ENCODE measurements around the gene DMC1. TPM values are rescaled to one million over a fixed set of nuclear protein-coding genes. Genes with fewer than 3 reads are reported as not detected.

Gene DMC1
- total and polyA plus RNA-seq, 2 of the 13 experiments (the other 11 are each of a cell fraction or from before 2014, with no cell fraction given): 0.82 TPM; not detected in 1

DNA sequence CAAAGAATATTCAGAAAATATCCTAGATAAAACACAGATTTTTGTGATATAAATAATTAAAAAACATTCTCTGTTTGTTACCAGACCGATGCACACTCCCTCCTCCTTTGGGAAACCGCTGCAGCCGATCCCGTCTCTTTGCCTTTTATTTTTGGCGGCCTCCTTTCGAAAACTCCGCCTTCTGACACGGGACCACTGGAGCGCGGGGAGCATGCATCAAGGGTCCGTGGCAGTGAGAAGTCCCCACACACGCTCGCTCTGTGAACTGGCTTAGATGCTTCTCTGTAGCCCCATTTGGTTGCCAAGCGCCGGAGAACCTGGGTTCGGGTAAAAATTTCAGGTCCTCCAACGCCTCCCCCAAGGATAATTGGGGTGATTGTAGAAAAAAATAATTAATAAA is 80.8 kb downstream of the DMC1 start (continued):
- TF ChIP-seq, protein P1, sequence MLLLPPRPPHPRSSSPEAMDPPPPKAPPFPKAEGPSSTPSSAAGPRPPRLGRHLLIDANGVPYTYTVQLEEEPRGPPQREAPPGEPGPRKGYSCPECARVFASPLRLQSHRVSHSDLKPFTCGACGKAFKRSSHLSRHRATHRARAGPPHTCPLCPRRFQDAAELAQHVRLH (CRISPR knock-in tag; IDR thresholded peaks at IDR 0.05; ENCODE audit: borderline replicate concordance, low read depth): no peak
- TF ChIP-seq, protein P2, sequence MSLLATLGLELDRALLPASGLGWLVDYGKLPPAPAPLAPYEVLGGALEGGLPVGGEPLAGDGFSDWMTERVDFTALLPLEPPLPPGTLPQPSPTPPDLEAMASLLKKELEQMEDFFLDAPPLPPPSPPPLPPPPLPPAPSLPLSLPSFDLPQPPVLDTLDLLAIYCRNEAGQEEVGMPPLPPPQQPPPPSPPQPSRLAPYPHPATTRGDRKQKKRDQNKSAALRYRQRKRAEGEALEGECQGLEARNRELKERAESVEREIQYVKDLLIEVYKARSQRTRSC (CRISPR knock-in tag; IDR thresholded peaks at IDR 0.05; ENCODE audit: low read depth): no peak
- TF ChIP-seq ZNF460 (CRISPR knock-in tag; IDR thresholded peaks at IDR 0.05; ENCODE audit: borderline replicate concordance) (no peak), SRY (CRISPR knock-in tag; IDR thresholded peaks at IDR 0.05) (no peak), GATAD1 (CRISPR knock-in tag; IDR thresholded peaks at IDR 0.05) (no peak), NR2F1 (CRISPR knock-in tag; IDR thresholded peaks at IDR 0.05) (no peak), NR2F6 (IDR thresholded peaks at IDR 0.05) (no peak), NR2F6 (CRISPR knock-in tag; IDR thresholded peaks at IDR 0.05) (no peak), ZNF792 (CRISPR knock-in tag; IDR thresholded peaks at IDR 0.05) (no peak), ISL2 (CRISPR knock-in tag; IDR thresholded peaks at IDR 0.05) (no peak), HDAC6 (IDR thresholded peaks at IDR 0.05; ENCODE audit: low read depth, low read length) (no peak), FOSL1 (CRISPR knock-in tag; IDR thresholded peaks at IDR 0.05; ENCODE audit: borderline replicate concordance) (no peak), ESRRA (CRISPR knock-in tag; IDR thresholded peaks at IDR 0.05; ENCODE audit: low read depth) (no peak), AGO2 (optimal IDR thresholded peaks at IDR 0.05; ENCODE audit: low read depth, low read length) (peak; percentile 84)
- TF ChIP-seq, protein P3, sequence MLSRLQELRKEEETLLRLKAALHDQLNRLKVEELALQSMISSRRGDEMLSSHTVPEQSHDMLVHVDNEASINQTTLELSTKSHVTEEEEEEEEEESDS (CRISPR knock-in tag; IDR thresholded peaks at IDR 0.05; ENCODE audit: borderline replicate concordance): no peak
- TF ChIP-seq, protein P4, sequence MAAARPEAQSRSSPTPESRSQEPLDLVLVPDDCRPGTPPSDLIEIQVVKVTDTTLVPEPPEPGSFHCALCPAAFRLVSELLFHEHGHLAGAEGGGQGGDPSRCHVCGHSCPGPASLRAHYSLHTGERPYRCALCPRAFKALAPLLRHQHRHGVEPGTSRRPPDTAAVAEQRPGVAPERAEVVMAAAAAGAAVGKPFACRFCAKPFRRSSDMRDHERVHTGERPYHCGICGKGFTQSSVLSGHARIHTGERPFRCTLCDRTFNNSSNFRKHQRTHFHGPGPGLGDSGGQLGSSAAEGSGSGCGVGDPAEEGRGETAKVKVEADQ (CRISPR knock-in tag; IDR thresholded peaks at IDR 0.05; ENCODE audit: borderline replicate concordance): no peak
- TF ChIP-seq, protein P5, sequence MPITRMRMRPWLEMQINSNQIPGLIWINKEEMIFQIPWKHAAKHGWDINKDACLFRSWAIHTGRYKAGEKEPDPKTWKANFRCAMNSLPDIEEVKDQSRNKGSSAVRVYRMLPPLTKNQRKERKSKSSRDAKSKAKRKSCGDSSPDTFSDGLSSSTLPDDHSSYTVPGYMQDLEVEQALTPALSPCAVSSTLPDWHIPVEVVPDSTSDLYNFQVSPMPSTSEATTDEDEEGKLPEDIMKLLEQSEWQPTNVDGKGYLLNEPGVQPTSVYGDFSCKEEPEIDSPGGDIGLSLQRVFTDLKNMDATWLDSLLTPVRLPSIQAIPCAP (CRISPR knock-in tag; IDR thresholded peaks at IDR 0.05; ENCODE audit: low read depth): no peak
